GM12875 (cell line): ENCODE data around the gene TNS4.

Experiments used
- H3K4me3 ChIP-seq: one replicate; pipeline ENCODE4 v1.5.1; 2011; ENCODE audit warnings: low read depth, low read length, control low read depth
- TF ChIP-seq, protein P1 (sequence below): IDR thresholded peaks from 2 replicates; pipeline ENCODE4 v1.5.1; 2011; ENCODE audit warnings: low read depth, mild to moderate bottlenecking, control low read depth, inconsistent platforms, low read length, moderate library complexity, borderline replicate concordance; ENCODE audit not compliant: insufficient read depth

Gene TNS4

GRCh38 chr17:40533896-40534295, 32.5 kb upstream of the TNS4 start:
- no peak overlapping the region for H3K4me3 ChIP-seq
- TF ChIP-seq, protein P1, sequence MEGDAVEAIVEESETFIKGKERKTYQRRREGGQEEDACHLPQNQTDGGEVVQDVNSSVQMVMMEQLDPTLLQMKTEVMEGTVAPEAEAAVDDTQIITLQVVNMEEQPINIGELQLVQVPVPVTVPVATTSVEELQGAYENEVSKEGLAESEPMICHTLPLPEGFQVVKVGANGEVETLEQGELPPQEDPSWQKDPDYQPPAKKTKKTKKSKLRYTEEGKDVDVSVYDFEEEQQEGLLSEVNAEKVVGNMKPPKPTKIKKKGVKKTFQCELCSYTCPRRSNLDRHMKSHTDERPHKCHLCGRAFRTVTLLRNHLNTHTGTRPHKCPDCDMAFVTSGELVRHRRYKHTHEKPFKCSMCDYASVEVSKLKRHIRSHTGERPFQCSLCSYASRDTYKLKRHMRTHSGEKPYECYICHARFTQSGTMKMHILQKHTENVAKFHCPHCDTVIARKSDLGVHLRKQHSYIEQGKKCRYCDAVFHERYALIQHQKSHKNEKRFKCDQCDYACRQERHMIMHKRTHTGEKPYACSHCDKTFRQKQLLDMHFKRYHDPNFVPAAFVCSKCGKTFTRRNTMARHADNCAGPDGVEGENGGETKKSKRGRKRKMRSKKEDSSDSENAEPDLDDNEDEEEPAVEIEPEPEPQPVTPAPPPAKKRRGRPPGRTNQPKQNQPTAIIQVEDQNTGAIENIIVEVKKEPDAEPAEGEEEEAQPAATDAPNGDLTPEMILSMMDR, result no peak

- H3K4me3 ChIP-seq, result no peak overlapping the region
- TF ChIP-seq, protein P1, result no peak
Measured at GRCh38 chr17:40532520-40533253, 31.3 kb upstream of the TNS4 start.

DNA sequence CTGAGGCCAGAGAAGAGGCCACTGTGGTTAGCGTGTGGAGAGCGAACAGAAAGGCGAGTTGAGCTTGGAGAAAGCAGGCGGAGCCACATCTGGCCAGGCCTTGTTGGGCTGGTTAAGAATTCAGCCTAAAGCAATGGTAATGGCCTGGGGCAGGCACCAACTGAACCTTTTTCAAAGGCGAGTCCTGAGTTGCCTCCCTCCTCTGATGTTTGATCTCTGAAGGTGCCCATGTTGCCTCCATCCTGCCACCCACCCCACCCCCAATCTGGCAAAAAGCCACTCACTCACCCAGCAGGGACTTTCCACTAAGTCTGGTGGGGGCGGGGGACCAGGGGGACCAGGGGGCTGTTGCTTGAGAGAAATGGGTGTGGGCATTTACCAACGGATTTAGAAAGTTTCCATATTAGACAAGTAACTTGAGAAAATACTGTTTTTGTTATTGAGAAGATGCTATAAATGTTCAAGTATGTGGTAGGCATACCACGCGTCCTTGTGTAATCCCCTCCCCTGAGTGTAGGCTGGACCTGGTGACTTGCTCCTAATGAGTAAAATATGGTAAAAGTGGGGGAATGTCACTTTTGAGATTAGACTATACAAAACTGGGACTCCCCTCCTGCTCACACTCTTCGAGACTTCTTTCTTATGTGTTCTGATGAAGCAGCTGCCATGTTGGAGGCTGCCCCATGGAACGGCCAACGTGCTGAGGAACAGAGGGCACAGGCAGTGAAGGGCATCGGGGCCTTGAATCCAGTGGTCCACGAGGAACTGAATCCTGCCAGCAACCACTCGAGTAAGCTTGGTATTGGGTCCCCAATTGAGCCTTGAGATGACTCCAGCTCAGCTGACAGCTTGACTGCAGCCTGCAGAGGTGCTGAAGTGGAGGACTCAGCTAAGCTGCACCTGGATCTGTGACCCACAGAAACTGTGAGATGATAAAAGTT, 29.9 kb upstream of the TNS4 start:
- no peak overlapping the region for H3K4me3 ChIP-seq
- TF ChIP-seq, protein P1, result no peak

- no peak overlapping the region for H3K4me3 ChIP-seq
- TF ChIP-seq, protein P1, result no peak
Measured at GRCh38 chr17:40530531-40530994, 29.1 kb upstream of the TNS4 start.

DNA sequence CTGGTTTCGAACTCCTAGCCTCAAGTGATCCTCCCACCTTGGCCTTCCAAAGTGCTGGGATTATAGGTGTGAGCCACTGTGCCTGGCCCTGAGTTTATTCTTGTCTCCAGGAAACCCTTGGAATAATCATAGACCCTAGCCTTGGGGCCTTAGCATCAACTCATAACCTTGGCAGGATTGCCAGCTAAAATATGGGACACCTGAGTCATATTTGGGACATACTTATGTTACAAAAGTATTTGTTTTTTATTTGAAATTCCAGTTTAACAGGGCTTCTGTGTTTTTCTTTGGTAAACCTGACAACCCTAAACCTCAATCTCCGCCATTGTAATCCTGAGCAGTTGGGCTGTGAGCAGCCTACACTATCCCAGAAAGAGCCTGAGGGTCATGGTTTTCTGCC, 28.6 kb upstream of the TNS4 start:
- TF ChIP-seq, protein P1, result no peak
- no peak overlapping the region for H3K4me3 ChIP-seq

- no peak overlapping the region for H3K4me3 ChIP-seq
- TF ChIP-seq, protein P1, result no peak
Measured at GRCh38 chr17:40528692-40529417, 27.4 kb upstream of the TNS4 start.
